ENCODE measurements around the gene RBM17.
"Not testable (repeated sequence)": the region's sequence is repeated elsewhere in the genome, so short reads cannot be mapped to it uniquely, and the experiment has no call there.

RBM17 gene

GRCh38 chr10:6161921-6162320, 73.1 kb downstream of the RBM17 start:
- DNase-seq (ENCODE audit: low spot score in 2 of 2) (no peak), ATAC-seq (no peak)
- Mint-ChIP-seq H3K36me3 (peaks cover 50% of the 10 kb centered on the region), H3K27ac (no peak overlapping the region), H3K4me1 (peaks cover 47% of the 10 kb centered on the region), H3K9me3 (no peaks in the 10 kb centered on the region), H3K4me3 (no peak overlapping the region)

- Mint-ChIP-seq H3K27ac (no peak overlapping the region), H3K4me3 (peak overlapping the region; percentile 87), H3K36me3 (peaks cover 59% of the 10 kb centered on the region), H3K9me3 (no peaks in the 10 kb centered on the region), H3K4me1 (peaks cover 50% of the 10 kb centered on the region)
- ATAC-seq (no peak), DNase-seq (ENCODE audit: low spot score in 2 of 2) (no peak)
Observed at GRCh38 chr10:6162589-6163356, 73.9 kb downstream of the RBM17 start.

GRCh38 chr10:6163364-6164270, 74.8 kb downstream of the RBM17 start:
- Mint-ChIP-seq H3K36me3 (peaks cover 62% of the 10 kb centered on the region), H3K4me1 (peaks cover 58% of the 10 kb centered on the region), H3K9me3 (no peaks in the 10 kb centered on the region), H3K27ac (peak overlapping the region; percentile 96), H3K4me3 (peak overlapping the region; percentile 87)
- DNase-seq (ENCODE audit: low spot score in 2 of 2): peak; percentile 77 to 94
- peak; percentile 98 for ATAC-seq

GRCh38 chr10:6164271-6165095, 75.6 kb downstream of the RBM17 start:
- H3K36me3 Mint-ChIP-seq: peaks cover 60% of the 10 kb centered on the region
- peak overlapping the region; percentile 96 for H3K27ac Mint-ChIP-seq
- peaks cover 67% of the 10 kb centered on the region for H3K4me1 Mint-ChIP-seq
- H3K4me3 Mint-ChIP-seq: peak overlapping the region; percentile 87
- ATAC-seq (peak; percentile 60), DNase-seq (ENCODE audit: low spot score in 2 of 2) (no peak)
- no peaks in the 10 kb centered on the region for H3K9me3 Mint-ChIP-seq

GRCh38 chr10:6165221-6165725, 76.4 kb downstream of the RBM17 start:
- Mint-ChIP-seq H3K4me3 (peak overlapping the region; percentile 87), H3K36me3 (peaks cover 58% of the 10 kb centered on the region), H3K27ac (peak overlapping the region; percentile 96), H3K4me1 (peaks cover 70% of the 10 kb centered on the region), H3K9me3 (no peaks in the 10 kb centered on the region)
- ATAC-seq: no peak
- DNase-seq (ENCODE audit: low spot score in 2 of 2): no peak

- H3K27ac Mint-ChIP-seq: peak overlapping the region; percentile 96
- H3K9me3 Mint-ChIP-seq; ATAC-seq; DNase-seq (ENCODE audit: low spot score in 2 of 2): not testable (repeated sequence)
- peaks cover 60% of the 10 kb centered on the region for H3K36me3 Mint-ChIP-seq
- peak overlapping the region; percentile 87 for H3K4me3 Mint-ChIP-seq
- peaks cover 75% of the 10 kb centered on the region for H3K4me1 Mint-ChIP-seq
Observed at GRCh38 chr10:6165933-6166332, 77.1 kb downstream of the RBM17 start.

All from stimulated activated effector memory CD8-positive, alpha-beta T cell treated with anti-CD3 and anti-CD28 coated beads, Interleukin-12 subunit alpha, Interleukin-12 subunit beta, amount 100 ng/mL, for 72 hours (primary cell).